ENCODE data around the gene NGFR.

DNA sequence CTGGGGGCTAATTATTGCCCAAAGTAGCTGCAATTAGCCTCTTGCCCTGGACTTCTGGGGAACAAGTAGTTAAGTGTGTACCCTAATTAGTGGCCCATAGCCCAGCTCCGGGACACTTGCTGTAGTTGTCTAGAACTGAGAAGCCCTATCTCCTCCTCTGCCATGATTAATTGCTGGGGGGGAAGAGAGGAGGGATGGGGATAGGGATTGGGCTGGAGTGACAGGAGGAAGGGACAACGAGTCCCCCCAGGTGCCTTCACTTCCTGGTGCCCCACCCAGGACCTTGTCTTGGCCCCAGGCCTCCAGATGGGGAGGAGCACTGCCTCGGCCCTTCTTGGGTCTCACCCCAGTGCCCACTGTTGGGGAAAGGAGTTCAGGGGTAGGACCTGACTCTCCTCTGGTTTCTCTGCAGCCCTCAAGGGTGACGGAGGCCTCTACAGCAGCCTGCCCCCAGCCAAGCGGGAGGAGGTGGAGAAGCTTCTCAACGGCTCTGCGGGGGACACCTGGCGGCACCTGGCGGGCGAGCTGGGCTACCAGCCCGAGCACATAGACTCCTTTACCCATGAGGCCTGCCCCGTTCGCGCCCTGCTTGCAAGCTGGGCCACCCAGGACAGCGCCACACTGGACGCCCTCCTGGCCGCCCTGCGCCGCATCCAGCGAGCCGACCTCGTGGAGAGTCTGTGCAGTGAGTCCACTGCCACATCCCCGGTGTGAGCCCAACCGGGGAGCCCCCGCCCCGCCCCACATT lies 17.4 kb downstream of the NGFR start:
- no peak for TF ChIP-seq POLR2A (IDR thresholded peaks at IDR 0.05)
- TF ChIP-seq, protein P1, sequence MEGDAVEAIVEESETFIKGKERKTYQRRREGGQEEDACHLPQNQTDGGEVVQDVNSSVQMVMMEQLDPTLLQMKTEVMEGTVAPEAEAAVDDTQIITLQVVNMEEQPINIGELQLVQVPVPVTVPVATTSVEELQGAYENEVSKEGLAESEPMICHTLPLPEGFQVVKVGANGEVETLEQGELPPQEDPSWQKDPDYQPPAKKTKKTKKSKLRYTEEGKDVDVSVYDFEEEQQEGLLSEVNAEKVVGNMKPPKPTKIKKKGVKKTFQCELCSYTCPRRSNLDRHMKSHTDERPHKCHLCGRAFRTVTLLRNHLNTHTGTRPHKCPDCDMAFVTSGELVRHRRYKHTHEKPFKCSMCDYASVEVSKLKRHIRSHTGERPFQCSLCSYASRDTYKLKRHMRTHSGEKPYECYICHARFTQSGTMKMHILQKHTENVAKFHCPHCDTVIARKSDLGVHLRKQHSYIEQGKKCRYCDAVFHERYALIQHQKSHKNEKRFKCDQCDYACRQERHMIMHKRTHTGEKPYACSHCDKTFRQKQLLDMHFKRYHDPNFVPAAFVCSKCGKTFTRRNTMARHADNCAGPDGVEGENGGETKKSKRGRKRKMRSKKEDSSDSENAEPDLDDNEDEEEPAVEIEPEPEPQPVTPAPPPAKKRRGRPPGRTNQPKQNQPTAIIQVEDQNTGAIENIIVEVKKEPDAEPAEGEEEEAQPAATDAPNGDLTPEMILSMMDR (IDR thresholded peaks at IDR 0.05), result no peak

Measured in lower leg skin (tissue), 3 donors.